HG02884 (cell line): ENCODE measurements around the gene TMEM132E.

ENCODE experiments used
- ATAC-seq: cut with Tn5 transposase; IDR thresholded peaks from one replicate; pipeline ENCODE4 v1.9.1; 2021; ENCODE audit warnings: mild to moderate bottlenecking, moderate library complexity; ENCODE audit not compliant: unreplicated experiment

Gene TMEM132E

DNA sequence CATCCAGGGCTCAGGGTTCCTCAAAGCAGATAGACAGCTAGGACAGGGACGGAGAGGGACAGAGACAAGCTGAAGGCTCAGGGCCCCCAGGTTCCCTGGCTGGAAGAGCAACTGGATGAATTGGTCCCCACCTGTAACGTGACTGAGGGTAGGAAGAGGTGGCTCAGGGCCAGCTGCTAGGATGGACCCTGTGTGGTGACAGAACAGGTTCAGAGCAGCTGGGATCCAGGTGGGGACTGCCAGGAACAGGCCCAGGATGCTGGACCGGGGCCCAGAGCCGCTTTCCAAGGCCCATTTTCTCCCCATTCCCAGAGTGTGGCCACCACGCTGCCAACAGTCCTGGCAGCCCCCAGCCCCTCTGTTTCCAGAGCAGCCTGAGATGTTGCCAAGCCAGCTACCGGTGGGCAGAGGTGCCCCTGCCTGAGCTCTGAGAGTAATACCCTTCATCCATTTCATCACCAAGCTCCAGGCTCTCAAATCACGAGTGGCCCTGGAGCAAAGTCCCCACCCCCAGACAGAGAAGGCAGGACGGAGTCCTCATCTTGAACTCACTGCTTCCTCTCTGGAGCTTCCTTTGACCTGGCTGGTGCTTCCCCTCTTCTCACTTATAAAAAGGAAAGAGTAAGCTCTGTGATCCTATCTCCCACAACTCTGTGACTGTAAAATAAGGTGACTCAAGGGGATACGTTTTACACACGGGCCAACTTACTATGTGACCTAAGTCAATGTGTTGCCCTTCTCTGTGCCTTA is 79.6 kb downstream of the TMEM132E start:
- no peak for ATAC-seq

DNA sequence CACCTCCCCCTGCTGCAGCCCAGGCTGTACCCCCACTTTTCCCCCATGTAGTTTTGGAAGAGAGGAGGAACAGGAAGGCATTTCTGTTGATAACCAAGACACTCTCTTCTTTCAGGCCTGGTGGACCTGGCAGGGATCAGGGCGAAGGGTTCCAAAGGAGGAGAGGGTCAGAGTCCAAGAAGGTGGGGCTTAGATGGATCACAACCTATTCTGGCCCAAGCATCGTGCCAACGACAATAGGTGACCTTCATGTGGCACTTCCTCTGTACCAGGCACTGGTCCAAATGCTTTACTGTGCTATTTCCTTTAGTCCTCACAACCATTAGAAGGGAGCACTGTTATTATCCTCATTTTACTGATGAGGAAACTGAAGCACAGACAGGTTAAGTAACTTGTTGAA is 84.3 kb downstream of the TMEM132E start:
- ATAC-seq: no peak

GRCh38 chr17:34665150-34665806 is 85.9 kb downstream of the TMEM132E start:
- no peak for ATAC-seq

DNA sequence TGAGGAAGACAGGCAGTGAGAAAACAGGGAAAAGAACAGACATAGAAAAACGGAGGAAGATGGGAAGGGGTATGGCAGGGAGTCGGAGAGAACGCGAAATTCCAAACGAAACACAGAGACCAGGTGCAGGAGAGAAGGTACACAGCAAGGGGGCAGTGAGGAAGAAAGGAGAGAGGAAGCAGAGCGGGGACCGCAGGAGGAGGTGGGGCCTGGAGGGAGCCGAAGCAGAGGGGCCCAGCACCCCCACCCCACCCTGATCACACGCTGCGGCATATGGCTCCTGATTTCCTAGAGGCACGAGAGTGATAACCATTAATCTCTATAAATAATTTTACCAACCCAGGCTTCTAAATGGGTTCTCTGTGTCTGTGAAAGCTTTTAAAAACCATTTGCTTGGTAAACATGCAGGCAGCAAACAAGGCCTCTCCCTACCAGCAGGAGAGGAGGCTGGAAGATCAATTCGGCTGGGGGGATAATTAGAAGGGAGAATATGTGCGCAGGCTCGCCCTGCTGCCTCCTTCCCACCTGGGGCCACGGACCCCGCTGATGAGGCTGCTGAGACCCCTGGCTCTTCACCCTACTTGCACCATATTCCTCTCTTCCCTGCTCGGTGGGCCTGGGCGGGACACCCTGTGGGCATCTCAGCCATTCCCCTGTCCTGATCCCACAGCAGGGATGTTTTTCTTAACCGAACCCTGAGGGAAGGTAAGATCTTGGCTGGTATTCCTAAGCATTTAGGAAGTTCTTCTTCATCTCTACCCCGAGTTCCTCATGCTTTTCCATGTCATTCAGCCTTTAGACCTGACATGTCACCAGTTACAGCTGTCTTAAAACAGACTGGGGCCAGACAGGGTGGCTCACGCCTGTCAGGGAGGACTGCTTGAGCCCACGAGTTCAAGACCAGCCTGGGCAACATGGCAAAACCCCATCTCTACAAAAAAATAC is 86.7 kb downstream of the TMEM132E start:
- ATAC-seq: no peak

- no peak for ATAC-seq
Observed at GRCh38 chr17:34667656-34668055, 88.3 kb downstream of the TMEM132E start.

GRCh38 chr17:34668206-34668605 is 88.8 kb downstream of the TMEM132E start:
- ATAC-seq: no peak

GRCh38 chr17:34669511-34669910 is 90.1 kb downstream of the TMEM132E start:
- no peak for ATAC-seq

DNA sequence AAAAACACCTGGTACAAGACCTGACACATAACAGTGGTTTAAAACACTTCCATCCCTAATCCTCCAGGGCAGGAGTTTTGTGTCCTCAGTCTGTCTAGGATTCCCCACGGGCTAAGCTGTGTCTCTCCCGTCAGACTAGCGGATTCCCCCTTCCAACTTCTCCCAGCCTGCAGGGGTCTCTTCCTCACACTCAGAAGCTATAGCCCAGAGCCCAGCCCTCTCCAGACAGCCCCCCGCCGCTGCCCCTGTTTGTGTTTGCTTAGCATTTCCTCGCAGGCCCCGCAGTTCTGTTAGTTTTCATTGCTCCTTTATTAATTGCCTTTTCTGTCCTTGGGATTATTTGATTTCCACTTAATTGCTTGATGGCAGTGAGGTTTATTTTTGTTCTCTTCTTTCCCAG is 91.2 kb downstream of the TMEM132E start:
- ATAC-seq: no peak

DNA sequence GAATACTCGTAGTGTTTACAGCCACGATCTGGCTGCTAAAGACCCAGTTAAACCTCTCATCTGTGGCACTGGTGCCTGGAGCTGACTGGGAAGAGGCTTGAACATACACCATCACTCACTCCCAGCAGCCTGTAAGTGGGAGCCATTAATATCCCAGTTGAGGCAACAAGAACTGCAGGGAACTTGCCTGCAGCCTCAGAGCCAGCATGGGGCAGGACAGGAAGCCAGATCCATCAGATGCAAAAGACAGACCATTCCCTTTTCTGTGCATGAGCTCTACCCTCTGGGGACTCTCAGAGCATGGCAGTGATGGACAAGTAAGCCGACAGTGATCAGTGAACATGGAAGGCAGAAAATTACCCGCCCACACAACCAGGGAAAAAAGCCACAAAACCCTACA is 91.8 kb downstream of the TMEM132E start:
- ATAC-seq: no peak

GRCh38 chr17:34672176-34672785 is 92.9 kb downstream of the TMEM132E start:
- ATAC-seq: no peak

- ATAC-seq: no peak
Observed at GRCh38 chr17:34673516-34673915, 94.1 kb downstream of the TMEM132E start.

GRCh38 chr17:34673995-34674890 is 94.9 kb downstream of the TMEM132E start:
- ATAC-seq: no peak

DNA sequence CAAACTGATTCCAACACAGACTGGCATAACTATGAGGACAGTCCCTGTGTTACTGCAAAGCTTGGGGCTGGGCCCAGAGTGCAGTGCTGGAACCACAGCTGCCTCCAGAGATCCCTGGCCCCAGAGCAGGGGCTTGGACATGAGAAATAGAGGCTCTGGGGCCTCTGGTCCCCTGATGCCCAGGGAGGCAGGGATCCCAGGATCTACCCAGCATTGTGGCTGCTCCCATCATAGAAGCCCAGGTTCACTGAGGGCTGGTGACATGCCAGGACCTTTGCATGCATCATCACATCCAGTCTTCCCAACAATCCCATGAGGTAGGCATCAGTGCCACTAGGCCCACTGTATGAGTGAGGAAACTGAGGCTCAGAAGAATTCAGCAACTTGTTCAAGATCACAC is 95.8 kb downstream of the TMEM132E start:
- no peak for ATAC-seq

- ATAC-seq: no peak
Observed at GRCh38 chr17:34675605-34676004, 96.2 kb downstream of the TMEM132E start.

DNA sequence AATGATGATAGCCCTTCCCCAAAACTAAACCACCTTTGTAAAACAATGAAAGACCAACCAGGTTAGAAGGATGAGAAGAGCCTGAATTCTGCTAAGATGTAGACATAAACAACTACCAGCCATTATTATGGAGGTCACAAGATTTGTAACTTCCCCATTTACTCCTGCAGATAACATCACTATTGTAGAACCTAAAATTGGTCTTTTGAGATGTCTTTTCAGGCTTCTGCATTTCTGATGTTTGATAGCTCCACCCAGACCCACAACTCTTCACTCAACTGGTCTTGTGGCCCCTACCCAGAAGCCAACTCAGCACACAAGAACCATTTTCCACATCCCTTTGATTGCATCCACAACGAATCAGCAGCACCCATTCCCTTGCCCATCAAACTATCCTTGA is 100.8 kb downstream of the TMEM132E start:
- no peak for ATAC-seq

GRCh38 chr17:34682305-34682704 is 102.9 kb downstream of the TMEM132E start:
- ATAC-seq: no peak

DNA sequence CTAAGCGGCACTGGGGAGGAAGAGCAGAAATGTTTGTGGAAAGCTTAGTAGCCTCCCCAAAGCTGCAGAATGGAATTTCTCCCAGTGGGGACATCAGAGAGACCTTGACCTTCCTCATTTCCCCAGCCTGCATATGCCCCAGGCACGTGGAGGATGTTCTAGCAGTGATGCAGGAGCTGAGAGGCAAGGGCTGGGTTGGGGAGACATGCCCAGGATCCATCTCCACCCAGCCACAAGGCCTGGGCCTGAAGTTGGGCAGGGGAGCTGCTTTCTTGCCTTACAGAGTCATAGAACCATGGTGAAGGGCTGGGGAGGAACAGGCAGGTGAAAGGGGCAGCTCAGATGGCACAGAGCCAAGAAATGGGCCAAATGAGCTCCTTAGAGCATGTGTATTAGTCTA is 104.0 kb downstream of the TMEM132E start:
- no peak for ATAC-seq
